Hematopoietic multipotent progenitor cell treated with erythropoietin and hydrocortisone succinate and interleukin-3 and kit ligand, for 15 days (in vitro differentiated cells): ENCODE results near the gene STARD9.
"Not testable (repeated sequence)": the region's sequence is repeated elsewhere in the genome, so short reads cannot be mapped to it uniquely, and the experiment has no call there.

Source experiments
- DNase-seq: peaks from one replicate; pipeline ENCODE4 v3.0.0-alpha.2; 2015; ENCODE audit warnings: low spot score

Gene STARD9

GRCh38 chr15:42590619-42591237, 15.3 kb downstream of the STARD9 start:
- no peak for DNase-seq

- no peak for DNase-seq
Observed at GRCh38 chr15:42591238-42591934, 16.0 kb downstream of the STARD9 start.

- no peak for DNase-seq
Observed at GRCh38 chr15:42592716-42593115, 17.3 kb downstream of the STARD9 start.

GRCh38 chr15:42593143-42593542, 17.7 kb downstream of the STARD9 start:
- no peak for DNase-seq

GRCh38 chr15:42594095-42594494, 18.7 kb downstream of the STARD9 start:
- no peak for DNase-seq

GRCh38 chr15:42595626-42596240, 20.3 kb downstream of the STARD9 start:
- DNase-seq, result no peak

GRCh38 chr15:42601316-42601715, 25.9 kb downstream of the STARD9 start:
- not testable (repeated sequence) for DNase-seq

- no peak for DNase-seq
Observed at GRCh38 chr15:42602501-42602900, 27.1 kb downstream of the STARD9 start.

GRCh38 chr15:42603978-42604377, 28.6 kb downstream of the STARD9 start:
- no peak for DNase-seq

- DNase-seq, result no peak
Observed at GRCh38 chr15:42604894-42605744, 29.7 kb downstream of the STARD9 start.

- no peak for DNase-seq
Observed at GRCh38 chr15:42605796-42606195, 30.4 kb downstream of the STARD9 start.

GRCh38 chr15:42608110-42608531, 32.7 kb downstream of the STARD9 start:
- no peak for DNase-seq

- DNase-seq, result no peak
Observed at GRCh38 chr15:42608752-42609488, 33.5 kb downstream of the STARD9 start.

- no peak for DNase-seq
Observed at GRCh38 chr15:42611532-42611931, 36.1 kb downstream of the STARD9 start.

GRCh38 chr15:42612367-42612912, 37.0 kb downstream of the STARD9 start:
- DNase-seq, result no peak

- DNase-seq, result no peak
Observed at GRCh38 chr15:42616107-42616506, 40.7 kb downstream of the STARD9 start.

- no peak for DNase-seq
Observed at GRCh38 chr15:42619656-42620371, 44.4 kb downstream of the STARD9 start.

- no peak for DNase-seq
Observed at GRCh38 chr15:42621386-42621785, 46.0 kb downstream of the STARD9 start.

- DNase-seq, result no peak
Observed at GRCh38 chr15:42621996-42622925, 46.9 kb downstream of the STARD9 start.

GRCh38 chr15:42623951-42624350, 48.5 kb downstream of the STARD9 start:
- no peak for DNase-seq
